ENCODE data around the gene TMEM131.

TMEM131 gene

DNA sequence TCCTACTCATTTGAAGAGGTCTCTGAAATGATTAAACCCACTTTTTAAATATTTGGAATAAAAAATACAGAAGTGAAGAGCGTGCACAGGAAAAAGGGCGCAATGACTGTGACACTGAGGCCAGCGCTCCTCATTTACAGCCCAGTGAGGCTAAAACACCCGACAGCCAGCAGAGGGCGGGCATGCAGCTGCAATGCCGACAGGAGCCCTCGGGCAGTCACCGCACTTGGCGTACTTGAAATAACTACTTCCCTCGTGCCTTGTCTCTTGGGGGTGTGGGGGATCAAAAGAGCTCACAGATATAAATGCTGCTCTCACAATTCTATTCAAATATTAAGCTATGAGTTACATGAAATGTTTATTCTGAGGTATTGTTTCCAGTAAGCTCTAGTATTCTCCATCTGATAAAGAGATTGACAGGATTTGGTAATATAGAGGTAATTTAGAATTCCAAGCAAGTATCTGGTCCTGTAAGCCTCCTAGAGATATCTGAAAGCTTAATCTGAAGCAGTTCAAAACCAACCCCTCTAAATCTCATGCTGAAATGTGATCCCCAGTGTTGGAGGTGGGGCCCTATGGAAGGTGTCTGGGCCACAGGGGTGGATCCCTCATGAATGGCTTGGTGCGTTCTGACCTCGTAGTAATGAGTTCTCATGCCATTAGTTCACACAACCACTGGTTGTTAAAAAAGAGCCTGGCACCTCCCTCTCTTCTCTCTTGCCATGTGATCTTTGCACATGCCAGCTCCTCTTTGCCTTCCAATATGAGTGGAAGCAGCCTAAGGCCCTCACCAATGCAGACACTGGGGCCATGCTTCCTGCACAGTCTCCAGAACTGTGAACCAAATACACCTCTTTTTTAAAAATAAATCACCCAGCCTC is 188.8 kb downstream of the TMEM131 start:
- DNase-seq (ENCODE audit: low spot score): peak; percentile 79

DNA sequence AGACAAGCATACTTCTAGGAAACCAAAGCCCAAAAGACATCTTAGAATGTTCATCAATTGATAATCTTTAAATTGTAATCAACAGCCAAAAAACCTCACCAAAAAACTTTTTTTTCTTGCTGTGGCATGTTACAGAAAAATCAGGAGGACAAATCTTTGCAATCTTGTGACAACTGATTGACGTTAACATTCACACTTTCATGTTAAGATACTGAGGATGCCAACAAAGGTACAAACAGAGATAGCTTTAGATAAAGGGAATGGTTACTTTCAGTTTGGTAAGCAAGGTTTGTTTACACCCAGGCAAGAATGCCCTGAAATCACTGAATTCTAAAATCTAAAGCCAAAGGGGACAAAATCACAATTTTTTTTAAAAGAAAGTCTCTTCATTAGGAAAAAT is 190.0 kb downstream of the TMEM131 start:
- no peak for DNase-seq (ENCODE audit: low spot score)

GRCh38 chr2:97801028-97801427 is 194.7 kb downstream of the TMEM131 start:
- DNase-seq (ENCODE audit: low spot score): no peak

DNA sequence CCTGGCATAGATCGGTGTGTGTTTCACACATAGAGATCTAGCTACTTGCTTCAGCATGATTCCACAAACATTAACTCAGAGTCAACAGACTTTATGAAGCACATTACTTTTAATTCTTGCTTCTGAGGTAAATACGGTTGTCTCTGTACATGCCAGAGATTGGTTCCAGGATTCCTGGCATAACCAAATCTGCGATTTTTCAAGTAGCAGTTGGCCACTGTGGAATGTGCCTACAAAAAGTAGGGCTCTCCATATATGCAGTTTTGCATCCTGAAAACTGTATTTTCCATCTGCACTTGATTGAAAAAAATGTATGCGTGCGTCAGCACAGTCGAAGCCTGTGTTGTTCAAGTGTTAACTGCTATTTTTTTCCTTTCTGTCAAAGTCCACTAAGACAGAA is 197.3 kb downstream of the TMEM131 start:
- no peak for DNase-seq (ENCODE audit: low spot score)

GRCh38 chr2:97797355-97797754 is 198.4 kb downstream of the TMEM131 start:
- DNase-seq (ENCODE audit: low spot score): no peak

- no peak for DNase-seq (ENCODE audit: low spot score)
Observed at GRCh38 chr2:97796465-97797126, 199.2 kb downstream of the TMEM131 start.

GRCh38 chr2:97792416-97792815 is 203.3 kb downstream of the TMEM131 start:
- no peak for DNase-seq (ENCODE audit: low spot score)

- peak; percentile 18 for DNase-seq (ENCODE audit: low spot score)
Observed at GRCh38 chr2:97788986-97789644, 206.6 kb downstream of the TMEM131 start.

- DNase-seq (ENCODE audit: low spot score): no peak
Observed at GRCh38 chr2:97785818-97786217, 209.9 kb downstream of the TMEM131 start.

DNA sequence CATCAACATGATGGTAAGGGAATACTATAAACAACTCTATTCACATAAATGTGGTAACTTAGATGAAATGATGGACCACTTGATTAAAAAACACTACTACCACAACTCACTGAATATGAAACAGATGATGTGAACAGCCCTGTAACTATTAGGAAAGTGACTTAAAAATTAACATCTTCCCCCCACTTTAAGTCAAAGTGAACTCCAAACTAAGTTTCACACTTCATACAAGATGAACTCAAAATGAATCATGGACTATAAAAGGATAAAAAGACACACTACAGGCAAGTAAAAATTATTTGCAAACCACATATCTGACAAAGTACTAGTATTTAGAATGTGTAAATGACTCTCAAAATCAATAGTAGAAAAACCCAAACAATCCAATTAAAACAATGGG is 210.8 kb downstream of the TMEM131 start:
- no peak for DNase-seq (ENCODE audit: low spot score)

DNA sequence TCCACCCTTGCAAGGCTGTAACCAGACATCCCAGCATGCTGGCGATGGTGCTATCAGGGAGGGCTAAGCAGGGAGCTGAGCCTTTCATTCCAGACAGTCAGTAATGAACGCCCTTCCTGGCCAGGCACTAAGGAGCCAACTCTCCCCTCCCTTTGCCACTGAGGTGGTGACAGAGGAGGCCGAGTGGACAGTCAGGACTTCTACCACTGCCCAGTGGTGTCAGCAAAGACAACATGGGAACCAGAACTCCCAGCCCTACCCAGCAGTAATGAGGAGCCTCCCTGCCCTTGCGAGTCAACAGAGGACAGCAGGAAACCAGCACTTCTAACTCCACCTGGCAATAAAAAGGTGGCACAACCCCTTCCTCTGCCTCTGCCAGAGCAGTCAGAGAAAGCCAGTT is 213.8 kb downstream of the TMEM131 start:
- peak; percentile 13 for DNase-seq (ENCODE audit: low spot score)

DNA sequence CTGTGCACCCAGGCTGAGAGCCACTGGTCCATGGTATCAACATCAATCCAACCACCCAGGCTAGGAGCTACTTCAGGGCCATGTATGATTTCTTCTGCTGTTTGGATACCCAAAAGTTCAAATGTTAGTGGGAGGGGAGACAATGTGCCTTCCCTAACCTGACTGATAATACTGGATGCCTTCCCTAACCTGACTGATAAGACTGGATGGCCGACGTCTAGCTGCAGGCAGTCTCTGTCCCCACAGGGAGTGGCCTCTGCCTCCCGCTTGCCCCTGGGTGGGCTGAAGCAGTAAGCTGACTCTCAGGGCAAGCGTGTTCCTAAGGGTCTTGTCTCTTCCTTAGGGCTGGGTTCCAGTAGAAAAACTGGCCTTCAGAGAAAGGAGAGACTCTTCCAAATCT is 216.6 kb downstream of the TMEM131 start:
- DNase-seq (ENCODE audit: low spot score): no peak

DNA sequence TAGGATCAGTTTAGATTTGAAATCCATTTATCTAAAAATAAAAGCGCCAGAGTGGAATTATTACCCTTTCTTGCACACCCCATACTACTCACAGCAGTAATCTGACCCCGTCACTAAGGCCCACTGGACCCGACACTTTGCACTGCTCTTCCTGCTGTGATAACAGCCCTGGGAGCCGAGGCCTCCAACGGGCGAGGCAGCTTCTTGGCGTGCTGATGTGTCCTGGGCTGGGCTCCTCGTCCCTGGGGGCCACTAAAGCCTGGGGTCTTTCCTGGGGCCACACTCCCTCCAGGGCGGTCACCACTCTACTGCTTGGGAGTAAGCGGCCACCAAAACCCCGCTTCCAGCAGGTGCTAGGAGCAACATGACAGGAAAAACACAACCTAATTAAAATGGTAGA is 220.7 kb downstream of the TMEM131 start:
- DNase-seq (ENCODE audit: low spot score): no peak

- peak; percentile 7 for DNase-seq (ENCODE audit: low spot score)
Observed at GRCh38 chr2:97774425-97774824, 221.3 kb downstream of the TMEM131 start.

DNA sequence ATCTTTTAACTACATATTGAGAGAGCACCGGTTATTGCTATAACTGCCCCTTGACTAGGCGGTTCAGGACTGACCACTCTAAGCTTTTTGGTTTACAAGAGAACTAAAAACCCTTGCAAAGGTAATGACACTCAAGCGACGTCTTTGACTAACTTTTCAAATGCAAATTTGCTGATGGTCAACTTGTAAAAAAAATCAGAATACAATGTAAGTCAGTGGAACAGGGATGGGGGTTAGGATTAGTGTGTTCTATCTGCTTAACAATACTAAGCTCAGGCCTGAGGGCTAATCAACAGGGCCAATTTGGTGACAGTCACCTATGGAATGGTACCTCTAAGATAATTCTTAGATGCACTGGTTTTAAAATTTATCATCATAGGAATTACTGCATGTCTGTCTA is 225.3 kb downstream of the TMEM131 start:
- DNase-seq (ENCODE audit: low spot score): no peak

GRCh38 chr2:97769711-97770110 is 226.0 kb downstream of the TMEM131 start:
- DNase-seq (ENCODE audit: low spot score): no peak

- DNase-seq (ENCODE audit: low spot score): no peak
Observed at GRCh38 chr2:97769308-97769707, 226.4 kb downstream of the TMEM131 start.

- DNase-seq (ENCODE audit: low spot score): no peak
Observed at GRCh38 chr2:97766567-97766966, 229.2 kb downstream of the TMEM131 start.

- no peak for DNase-seq (ENCODE audit: low spot score)
Observed at GRCh38 chr2:97765933-97766332, 229.8 kb downstream of the TMEM131 start.

GRCh38 chr2:97764559-97765263 is 231.0 kb downstream of the TMEM131 start:
- DNase-seq (ENCODE audit: low spot score): no peak

DNA sequence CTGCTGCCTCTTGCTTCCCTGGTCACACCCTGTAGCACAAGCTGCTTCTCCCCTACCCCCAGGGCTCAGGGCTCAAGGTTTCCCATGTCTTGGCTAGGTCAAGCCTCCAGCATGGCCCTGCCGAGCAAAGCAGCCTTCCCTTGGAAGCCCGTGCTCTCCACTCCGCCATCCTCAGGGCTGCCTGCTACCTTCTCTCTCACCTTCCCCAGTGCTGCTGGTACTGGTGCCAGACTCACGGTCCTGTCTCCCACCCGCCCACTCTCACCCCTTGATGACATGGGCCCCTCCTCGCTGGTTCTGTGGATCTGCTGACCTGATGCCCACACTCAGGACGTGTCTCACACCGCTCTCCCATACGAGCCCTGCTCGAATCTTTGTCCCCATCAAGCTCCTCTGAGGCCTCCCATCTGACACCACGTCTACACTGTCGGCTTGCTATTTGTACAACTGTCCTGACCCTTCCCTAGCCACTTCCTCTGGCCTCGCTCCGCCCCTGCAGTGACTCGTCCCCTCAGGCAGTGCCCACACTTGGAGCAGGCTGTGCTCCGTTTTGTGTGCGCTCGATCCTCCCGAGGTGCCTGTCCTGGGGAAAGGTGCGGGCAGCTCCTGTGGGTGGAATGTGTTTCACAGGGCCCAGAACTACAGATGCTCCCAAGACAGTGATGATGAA is 232.4 kb downstream of the TMEM131 start:
- no peak for DNase-seq (ENCODE audit: low spot score)

- DNase-seq (ENCODE audit: low spot score): no peak
Observed at GRCh38 chr2:97761192-97761591, 234.6 kb downstream of the TMEM131 start.

Data from cerebellar cortex (tissue), 1 donor.